Activated CD4-positive, alpha-beta T cell treated with anti-CD3 and anti-CD28 coated beads, Interleukin-2, amount 50 U/mL, for 24 hours (primary cell): ENCODE measurements around the gene ALDH1A3.

Experiments
- DNase-seq, 2 donors: peaks; one replicate each; pipeline ENCODE4 v3.0.0-alpha.2; 2020; ENCODE audit warnings: low read depth in 1 of 2, low spot score in 1 of 2

Gene ALDH1A3

DNA sequence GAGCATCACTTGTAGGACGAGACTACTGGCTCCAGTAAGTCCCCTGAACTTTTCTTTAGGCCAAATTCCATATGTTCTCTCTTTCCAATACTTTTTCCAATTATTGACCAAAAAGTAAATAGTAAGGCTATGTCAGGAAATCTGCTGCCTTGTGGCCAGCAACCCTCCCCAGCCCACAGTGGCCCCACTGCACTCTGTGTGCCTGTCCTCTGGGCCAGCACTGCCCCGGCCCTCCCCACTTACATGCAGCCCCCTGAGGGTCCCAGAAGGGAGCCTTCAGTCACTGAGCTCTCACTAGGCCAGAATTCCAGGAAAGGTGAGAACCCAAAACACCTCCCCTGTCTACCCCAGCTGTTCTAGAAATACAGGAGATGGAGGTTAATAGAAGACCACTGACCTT lies 21.3 kb upstream of the ALDH1A3 start:
- DNase-seq: no peak

DNA sequence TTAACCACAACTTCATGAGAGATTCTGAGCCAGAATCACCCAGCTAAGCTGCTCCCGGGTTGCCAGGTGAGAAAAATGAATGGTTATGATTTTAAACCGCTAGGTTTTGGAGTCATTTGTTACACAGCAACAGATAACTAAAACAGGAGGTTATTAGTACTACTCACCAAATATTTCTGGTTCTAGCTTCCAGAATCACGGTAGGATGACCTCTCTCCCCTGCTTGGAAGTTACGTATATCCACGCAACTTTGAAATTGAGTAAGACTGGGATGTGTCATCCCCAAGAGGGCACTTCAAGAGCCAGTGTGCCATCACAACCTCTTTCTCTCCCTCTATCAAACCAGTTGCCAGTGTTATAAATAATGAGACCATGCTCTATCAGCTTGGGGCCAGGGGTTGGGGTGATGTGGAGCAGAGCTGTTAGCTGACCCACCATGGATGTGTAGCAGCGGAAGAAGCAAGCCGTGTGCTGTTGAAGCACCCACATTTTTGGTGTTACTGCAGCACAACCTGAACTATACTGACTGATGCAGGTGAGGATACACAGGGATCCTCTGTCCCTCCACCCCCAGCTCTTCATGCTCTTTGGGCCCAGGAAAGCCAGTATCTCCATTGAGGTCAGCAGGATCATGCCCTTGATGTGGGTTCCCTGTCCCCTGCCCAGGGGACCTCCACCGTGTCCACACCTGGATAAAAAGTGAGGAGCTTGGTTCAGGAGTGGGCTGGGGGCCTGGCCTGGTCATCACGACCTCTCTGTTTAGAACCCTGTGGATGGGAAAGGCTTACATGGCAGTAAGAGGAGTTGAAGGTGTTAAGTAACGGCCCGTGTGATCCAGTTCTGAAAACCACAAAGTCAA lies 19.4 kb upstream of the ALDH1A3 start:
- no peak for DNase-seq

DNA sequence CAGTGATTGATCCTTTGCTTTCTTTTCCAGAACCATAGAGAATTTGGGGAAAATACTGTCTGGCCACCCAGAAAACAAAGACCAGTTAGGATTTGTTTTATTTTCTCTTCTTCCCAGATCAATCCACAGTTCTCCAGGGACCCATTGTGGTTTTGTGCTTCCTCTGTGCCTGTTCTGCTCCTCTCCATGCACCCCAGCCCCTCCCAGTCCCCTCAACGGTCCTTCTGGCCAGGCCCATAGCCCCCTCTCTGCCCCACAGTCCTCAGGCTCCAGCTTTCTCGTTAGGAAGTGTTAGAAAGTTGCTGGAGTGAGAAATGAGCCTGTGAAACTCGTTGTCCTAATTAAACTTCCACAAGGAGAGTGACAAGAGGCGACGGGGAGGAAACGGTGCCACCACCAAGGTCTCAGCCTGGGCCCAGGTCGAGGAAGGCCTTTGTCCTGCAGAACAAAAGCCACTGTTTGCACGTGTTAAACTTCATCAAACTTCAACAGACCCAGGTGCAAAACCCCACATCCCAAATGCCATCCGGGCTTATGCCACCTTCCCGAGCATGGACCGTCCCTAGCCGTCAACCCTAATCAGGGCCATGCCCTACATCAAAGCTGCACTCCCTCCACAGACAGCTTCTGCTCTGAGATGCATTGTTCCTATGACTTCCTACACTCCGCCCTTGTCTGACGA lies 18.7 kb upstream of the ALDH1A3 start:
- no peak for DNase-seq

DNA sequence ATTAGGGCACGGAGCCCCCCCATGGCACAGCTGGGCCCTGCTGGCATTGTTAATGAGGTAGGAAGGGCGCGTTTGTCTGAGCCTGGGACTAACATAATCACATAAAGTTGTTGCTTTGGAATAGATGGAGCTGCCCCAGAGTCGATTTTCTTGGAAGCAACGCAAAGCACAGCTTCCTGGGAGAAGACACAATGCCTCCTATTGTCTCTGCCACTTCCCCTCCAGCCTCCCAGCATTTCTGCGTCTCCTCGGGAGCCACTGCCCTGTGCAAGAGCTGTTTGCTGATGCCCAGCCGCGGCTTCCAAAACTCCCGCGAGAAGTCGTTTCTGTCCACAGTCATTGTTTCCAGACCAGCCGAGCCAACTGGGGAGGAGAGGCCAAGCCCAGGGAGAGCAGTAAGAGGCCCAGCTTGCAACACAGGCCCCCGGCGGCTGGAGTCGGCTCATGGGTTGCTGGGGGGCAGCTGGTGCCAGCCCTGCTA lies 18.1 kb upstream of the ALDH1A3 start:
- no peak for DNase-seq

DNA sequence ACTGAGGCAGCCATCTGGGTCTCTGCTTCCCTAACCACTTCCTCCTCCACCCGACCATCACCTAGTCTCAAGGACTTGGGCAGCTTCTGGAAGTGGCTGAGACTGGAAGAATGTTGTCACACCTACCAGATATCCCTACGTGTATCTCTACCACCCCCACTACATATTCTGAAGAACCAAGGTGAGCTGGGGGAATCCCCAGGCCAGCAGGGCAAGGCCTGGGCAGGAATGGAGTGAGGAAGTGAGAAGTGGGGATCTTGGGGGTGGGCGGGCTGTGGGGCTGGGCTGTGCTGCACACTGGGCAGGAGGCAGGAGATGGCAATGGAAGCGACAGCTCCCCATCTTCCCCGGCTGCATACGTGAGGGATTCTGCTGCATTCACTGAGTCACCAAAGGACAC lies 17.5 kb upstream of the ALDH1A3 start:
- DNase-seq: no peak

DNA sequence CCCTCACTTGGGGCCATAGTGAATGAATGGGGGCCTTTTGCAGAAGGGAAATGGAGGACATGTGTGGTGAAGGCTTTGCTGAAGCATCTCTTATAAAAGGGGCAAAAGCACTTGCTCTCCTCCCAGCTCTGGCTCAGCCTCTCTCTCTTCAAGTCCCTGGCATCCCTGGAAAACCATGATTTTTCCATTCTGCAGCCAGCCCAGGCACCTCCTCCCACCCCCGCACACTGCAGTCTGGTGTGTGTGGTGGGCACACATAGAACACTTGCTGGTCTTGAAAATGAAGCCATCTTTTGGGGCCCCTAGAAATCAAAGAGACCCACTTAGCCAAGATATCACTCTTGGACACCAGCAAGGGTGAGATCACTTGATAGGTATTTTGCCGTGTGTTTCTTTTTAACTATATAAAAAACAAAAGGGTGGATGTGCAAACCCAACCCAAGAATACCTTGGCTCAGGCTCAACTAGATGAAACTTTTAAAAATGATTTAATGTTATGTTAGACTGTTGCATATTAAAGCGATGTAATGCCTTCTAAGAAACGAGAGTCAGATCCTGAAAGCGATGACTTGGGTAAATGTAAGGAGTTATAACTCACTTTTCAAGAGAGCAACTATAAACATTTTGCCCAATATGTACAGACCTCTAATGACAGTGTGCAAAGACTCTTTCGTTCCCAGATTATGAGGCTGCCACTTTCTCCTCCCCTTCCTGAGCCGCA lies 16.4 kb upstream of the ALDH1A3 start:
- DNase-seq: no peak

DNA sequence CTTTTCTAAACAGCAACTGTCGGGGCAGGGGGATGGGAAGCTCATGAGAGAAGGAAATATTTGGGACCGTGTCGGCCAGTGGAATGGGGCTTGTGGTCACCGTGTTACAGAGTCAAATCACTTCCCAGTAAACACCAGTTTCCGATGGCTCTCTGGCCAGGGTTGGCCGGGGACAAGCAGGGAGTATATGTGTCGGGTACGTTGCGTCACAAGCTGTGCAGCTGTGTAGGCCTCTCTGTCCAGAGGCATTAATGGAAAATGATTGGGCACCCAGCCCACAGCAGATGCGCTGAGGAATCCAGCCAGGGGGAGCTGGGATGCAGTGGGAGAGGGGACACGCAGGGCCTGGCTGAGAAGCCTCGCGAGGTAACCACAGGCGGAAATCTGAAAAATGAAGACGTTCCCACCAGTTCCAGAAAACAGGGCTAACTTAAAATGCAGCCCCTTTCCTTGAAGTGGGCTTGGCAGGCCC lies 15.8 kb upstream of the ALDH1A3 start:
- no peak for DNase-seq

DNA sequence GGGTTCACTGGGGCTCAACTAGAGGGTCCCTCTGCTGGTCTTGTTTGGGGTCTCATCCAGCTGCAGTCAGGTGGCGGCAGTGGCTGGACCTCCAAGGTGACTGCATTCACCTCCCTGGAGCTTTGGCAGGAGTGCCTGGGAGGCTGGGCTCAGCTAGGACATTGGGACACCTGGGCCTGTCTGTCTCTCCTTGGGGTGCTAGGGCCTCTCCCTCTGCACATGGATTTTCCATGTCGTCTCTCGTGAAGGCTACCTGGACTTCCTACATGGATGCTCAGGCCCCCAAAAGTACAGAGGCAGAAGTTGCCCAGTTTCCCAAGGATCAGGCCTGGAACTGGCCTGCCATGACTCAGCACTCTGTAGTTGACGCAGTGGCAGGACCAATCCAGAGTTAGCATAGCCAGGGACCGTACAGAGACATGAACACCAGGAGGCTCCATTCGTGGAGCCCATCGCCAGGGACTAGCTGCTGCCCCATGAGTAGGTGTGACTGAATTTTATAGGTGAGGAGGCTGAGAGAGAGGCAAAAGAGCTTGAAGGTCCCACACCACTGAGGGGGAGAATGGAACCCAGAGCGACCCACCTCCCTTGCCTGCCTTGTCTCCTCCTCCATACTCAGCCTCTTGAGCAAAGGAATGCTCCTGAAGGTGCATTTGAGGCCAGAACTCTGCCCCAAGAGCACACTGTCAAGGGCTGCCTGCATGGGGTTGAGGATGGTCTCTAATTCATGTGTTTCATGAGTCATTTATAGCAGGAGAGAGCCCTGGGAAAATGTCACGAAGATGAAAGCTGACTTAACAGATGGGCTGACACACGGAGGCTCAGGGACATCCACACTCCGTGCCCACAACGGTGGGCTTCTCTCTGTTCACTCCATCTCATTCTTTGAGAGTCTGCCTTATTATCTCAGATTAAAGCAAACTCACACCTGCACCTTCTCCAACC lies 13.0 kb upstream of the ALDH1A3 start:
- no peak for DNase-seq

DNA sequence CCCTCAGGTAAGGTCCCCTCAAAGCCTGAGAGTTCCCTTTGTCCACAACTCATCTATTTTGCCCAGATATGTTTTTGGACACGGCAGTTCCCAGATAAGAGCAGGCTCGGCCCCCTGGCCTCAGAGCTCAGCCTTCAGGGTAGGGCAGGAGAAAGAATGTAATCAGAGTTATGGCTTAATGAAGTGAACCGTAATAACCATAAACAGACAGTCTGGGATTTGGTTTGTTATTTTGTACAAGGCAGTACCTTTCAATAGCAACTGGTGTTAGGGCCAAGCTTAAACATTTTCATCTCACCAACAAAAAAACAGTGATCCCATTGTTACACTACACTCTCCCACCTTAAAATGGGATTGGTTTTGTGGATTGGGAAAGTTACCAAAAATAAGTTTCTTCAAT lies 12.2 kb upstream of the ALDH1A3 start:
- no peak for DNase-seq

DNA sequence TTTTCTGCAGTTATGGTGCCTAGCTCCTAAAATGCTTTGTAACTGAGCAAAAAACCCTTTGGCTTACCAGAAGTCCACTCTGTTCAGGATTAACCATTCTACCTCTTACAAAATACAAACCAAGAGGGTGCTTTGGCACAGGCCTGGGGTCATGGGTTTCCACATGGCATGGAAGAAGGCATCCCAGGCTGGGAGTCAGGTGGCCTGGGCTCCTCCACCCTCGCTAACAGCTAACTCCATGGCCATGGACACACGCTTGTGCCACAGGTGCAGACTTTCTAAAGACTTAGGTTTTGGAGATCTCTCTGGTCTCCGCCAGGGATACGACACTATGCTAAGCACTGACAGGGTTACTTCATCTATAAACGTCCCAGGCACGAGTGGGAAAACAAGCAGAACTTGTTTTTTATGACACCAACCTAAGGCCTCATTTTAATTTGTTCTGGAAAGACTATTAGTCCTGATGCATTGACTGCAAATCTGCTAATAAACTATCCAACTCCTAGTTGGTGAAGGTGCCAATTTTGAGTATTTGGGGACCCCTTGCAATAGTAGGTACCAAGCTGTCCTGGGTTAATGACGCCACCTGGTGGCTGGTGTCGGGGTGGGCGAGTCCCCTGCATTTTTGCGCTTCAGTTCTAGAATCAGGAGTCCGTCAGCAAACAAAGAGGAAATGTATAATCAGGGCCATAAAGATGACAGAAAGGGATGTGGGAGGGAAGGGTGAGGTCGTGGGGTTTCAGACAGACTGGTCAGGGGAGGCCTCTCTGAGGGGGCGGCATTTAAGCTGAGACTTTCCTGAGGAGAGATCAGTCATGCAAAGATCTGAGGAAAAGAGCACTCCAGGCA lies 10.3 kb upstream of the ALDH1A3 start:
- no peak for DNase-seq

DNA sequence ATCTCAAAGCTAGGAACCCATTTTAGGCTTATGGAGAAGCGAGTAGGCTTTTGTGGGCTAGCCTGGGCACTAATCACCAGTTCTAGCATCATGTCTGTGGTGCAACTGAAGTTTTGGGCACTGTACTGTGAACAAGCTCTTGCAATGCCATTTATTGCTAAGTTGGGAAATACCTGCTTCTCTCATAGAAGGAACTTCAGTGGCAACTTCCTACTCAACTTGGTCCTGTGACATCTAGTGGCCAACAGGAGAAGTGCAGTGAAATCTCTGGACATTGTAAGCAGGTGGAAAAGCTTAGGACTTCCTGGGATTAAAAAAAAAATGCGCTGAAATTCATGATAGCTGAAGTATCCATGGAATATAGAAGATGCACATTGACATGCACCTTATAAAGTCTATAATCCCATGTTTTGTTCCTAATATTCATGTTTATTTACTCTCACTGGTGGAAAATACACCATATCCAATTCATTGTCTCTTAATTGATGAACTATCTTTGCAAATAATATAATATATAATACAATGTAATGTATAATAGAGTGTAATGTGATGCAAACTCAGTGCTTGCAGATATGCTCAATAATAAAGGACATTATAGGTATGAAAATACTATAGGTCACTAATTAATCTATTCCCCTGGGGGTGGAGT lies 6.5 kb upstream of the ALDH1A3 start:
- peak in 1 of 2 donors; percentile 32 for DNase-seq

DNA sequence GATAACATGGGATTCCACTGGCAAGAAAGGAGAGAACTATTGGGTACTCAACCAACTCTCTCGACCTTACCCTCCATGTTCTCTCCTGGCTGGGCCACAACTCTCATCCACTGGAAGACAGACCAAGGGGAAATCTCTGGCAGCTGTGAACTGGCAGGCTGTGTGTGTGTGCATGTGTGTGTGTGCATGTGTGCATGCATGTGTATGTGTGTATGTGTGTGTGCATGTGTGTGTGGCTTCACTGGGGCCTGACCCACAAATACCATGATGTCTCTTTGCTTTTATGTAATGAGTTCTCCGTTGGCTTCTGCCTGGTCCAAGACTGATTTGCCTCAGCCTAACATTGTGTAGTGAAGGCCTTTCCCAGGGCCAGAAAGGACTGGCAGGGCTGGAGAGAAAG lies 4.1 kb upstream of the ALDH1A3 start:
- DNase-seq: no peak

DNA sequence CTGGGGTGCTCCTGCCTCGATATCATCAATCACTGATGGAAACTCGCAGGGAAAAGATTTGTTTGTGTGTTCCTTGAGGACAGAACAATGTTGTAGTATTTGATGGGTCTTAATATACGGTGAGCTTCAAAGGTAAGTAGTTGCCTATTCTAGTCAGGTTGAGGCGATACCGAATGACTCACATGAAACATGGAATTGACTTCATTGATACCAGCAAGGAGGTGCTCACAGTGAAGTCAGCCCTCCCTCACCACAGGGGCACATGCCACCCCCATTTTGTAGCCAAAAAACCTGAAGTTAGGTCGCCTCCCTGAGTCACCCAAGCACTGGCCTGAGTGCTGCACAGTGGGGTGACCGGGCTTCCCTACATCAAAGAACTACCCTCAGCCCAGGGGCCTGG lies 3.7 kb upstream of the ALDH1A3 start:
- no peak for DNase-seq

DNA sequence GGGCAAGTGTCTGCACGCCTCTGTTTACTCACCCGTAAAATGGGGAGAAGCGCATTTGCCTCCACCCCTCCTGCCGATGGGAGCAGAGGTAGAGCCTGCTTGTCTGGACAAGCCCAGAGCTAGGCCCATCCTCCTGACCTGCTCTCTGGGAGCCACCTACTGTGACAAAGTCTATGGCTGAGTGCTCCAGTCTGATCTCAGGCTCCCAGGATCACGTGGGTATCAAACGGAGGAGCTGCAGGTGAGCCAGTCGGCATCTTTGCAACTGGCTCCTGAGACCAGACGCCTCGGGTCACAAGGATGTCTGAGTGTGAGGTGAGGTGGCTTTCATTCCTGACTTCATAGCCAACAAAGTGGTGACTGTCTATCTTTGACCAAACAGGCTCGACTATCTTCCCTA lies 2.1 kb upstream of the ALDH1A3 start:
- DNase-seq: no peak

DNA sequence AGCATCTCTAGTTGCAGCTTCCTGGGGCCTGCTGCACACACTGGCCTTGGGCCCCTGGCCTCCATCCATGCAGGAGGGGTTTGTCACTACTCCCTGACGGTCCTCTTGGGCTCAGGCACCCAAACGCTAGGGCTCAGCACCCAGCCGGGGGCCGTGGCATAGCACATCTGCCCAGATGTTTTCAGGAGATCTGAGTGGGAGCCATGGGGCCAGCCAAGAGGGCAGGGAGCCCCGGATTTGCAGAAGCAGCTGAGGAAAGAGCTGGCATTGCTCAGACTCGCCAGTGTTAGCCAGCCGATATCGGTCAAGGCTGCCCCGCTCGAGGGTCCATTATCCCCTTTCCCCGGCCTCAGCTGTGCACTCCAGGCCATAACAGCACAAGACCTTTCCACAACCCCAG lies 1.5 kb upstream of the ALDH1A3 start:
- no peak for DNase-seq

DNA sequence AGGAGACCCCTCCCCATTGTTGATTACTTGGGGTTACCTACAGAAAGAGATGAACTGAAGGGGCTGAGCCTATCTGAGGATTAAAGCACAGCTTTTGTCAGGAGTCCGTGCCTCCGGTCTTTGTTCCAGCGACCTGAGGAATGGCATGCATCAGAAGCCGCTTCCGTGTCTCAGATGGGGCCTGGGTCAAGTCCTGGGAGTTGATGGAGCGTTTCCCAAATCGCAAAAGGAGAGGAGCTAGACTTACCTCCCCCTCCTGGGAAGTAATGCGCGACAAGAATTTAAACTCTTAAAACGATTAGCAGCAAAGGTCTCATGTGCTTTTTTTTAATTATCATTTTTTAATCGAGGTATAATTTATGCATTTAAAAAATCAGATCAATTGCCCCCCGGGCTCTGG lies 983 bp upstream of the ALDH1A3 start:
- no peak for DNase-seq

DNA sequence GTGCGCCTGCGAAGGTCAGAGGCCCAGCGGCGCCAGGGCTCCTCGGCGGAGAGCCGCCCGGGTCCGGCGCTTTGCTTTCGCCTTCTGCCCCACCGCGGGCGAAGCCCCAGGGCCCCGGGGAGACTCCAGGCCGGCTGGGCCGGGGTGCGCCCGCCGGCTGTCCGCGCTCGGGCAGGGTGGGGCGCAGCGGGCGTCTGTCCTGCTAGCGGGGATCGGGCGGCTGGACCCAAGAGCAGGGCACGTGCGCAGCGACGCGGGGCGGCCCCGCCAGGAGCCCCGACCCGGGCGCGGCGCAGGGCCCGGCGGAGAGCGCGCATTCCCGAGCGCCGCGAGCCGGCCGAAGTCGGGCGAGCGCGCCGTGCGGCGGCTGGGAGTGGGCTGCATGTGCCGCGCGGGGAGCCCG lies 569 bp upstream of the ALDH1A3 start:
- no peak for DNase-seq

DNA sequence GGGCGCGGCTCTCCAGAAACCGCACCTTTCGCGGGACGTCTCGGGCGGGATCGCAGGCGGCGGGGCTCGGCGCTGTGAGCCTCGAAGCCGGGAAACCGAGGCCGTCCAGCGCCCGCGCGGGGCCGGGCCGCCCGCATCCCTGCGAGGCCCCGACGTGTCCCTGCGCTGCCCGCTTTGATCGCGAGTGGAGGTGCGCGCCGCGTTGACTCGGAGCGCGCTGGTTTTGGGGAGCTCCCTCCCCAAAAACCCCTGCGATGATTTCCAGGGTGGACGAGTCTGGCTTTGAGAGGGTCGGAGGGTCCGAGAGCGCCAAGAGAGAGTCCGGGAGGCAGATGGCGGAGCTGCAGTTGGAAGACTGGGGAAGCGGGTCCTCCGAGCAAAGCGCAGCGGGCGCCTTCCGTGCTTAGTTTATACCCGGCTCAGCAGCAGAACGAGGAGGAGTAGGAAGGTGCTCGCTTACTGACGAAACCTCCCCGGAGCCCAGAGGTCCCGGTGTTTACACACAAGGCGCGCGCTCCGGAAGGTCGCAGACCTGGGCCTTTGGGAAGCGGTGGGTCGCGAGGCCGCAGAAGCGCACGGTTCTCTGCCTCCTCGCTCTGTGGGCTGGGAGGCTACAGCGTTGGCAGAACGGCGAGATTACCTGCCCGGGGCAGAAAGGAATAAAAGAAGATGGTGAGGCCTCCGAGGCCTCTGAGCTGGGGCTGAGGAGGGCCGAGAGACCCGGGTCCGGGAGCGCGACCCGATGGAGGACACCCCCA lies 687 bp downstream of the ALDH1A3 start:
- no peak for DNase-seq

DNA sequence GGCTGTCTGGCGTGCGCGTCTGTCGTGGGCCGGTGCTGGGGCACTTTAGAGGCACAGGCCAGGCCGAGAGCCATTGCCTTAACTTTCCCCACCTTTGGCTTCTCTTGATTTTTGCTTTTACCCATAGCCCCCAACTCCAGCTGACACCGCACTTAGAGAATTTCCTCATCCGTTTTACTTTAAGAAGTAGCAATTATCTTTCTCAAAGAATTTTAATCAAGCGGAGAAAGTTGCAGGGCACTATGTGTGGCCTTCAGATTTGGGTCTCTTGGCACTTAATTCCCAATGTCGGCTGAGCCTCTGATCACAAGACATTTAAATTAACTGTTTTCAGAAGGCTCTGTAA lies 1.2 kb downstream of the ALDH1A3 start:
- DNase-seq: no peak
